NB4 (cell line): ENCODE data around the gene SERP2.
"Not testable (repeated sequence)": the region's sequence is repeated elsewhere in the genome, so short reads cannot be mapped to it uniquely, and the experiment has no call there.

Experiments
- DNase-seq: peaks from one replicate; pipeline ENCODE4 v3.0.0; 2010; ENCODE audit warnings: low read depth
- H3K4me3 ChIP-seq: one replicate; pipeline ENCODE4 v1.5.1; 2011; ENCODE audit warnings: mild to moderate bottlenecking, low read depth, low read length, moderate library complexity
- CTCF ChIP-seq: IDR thresholded peaks from one replicate; pipeline ENCODE4 v1.5.1; 2012; ENCODE audit warnings: low read depth, low read length
- MAX ChIP-seq: IDR thresholded peaks from 2 replicates; pipeline ENCODE4 v1.6.1; 2011; ENCODE audit warnings: low read depth, low read length
- MYC ChIP-seq: IDR thresholded peaks from 2 replicates; pipeline ENCODE4 v1.6.1; 2011; ENCODE audit warnings: low read depth, low read length
- POLR2A ChIP-seq: IDR thresholded peaks from 2 replicates; pipeline ENCODE4 v1.6.1; 2011; ENCODE audit warnings: mild to moderate bottlenecking; ENCODE audit not compliant: insufficient read length; ENCODE audit errors: extremely low read depth

Gene SERP2

DNA sequence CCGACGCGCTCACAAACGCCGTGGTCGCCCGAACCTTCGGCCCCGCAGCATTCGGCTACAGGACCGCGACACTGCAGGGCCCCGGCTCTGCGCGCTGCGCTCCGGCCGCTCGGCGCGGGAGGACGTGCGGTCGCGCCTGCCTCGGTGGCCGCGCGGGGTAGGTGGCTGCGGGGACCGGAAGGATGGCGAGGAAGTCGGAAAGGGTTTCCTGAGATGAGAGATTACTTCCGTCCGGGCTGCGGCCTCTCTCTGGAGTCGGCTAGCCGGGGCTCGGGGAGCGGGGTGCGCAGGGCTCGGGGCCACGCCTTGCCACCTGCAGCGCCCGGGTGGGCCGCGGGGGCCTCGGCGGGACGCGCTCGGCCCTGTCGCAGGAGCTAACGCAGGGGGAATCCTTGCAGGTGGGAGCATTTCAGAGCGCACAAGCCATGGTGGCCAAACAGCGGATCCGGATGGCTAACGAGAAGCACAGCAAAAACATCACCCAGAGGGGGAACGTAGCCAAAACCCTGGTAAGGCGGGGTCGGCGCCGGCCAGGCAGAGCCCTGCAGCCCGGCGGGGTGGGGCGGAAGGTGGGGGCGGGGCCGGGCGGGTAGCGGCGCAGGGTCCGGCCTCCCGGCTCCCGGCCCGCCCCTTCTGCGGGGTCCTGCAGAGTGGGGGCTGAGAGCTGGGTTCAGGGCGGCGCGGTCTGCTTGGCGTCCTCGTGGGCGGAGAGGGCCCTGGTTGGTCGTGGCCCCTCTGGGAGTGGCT, at the start of gene SERP2:
SERP2 (plus strand) TSS at position 224 of the 747 bp plus-strand sequence; CDS start at position 426, 202 bp downstream.
- no peak within 1 kb of the TSS for H3K4me3 ChIP-seq
- no peak for TF ChIP-seq MAX
- TF ChIP-seq MYC = no peak
- no peak for TF ChIP-seq CTCF
- no peak for TF ChIP-seq POLR2A
- no peak for DNase-seq

GRCh38 chr13:44326961-44327360, 46.7 kb upstream of the SERP2 start:
- H3K4me3 ChIP-seq = no peak overlapping the region
- DNase-seq = no peak
- no peak for TF ChIP-seq POLR2A
- no peak for TF ChIP-seq MAX
- no peak for TF ChIP-seq CTCF
- TF ChIP-seq MYC = no peak

DNA sequence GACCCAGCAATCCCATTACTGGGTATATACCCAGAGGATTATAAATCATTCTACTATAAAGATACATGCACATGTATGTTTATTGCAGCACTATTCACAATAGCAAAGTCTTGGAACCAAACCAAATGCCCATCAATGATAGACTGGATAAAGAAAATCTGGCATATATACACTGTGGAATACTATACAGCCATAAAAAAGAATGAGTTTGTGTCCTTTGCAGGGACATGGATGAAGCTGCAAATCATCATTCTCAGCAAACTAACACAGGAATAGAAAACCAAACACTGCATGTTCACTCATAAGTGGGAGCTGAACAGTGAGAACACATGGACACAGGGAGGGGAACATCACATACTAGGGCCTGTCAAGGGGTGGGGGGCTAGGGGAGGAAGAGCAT, 44.6 kb upstream of the SERP2 start:
- not testable (repeated sequence) for DNase-seq, H3K4me3 ChIP-seq

- TF ChIP-seq CTCF (no peak), MAX (no peak), MYC (no peak), POLR2A (no peak)
- DNase-seq = no peak
- H3K4me3 ChIP-seq = no peak overlapping the region
These were observed 43.6 kb upstream of the SERP2 start for GRCh38 chr13:44329909-44330545.

- no peak for TF ChIP-seq POLR2A
- TF ChIP-seq MYC = no peak
- no peak for TF ChIP-seq MAX
- no peak for TF ChIP-seq CTCF
- DNase-seq = peak; percentile 14
- H3K4me3 ChIP-seq = no peak overlapping the region
These were observed 42.2 kb upstream of the SERP2 start for GRCh38 chr13:44331446-44331845.

- TF ChIP-seq CTCF (no peak), POLR2A (no peak), MAX (no peak), MYC (no peak)
- DNase-seq = peak; percentile 71
- no peak overlapping the region for H3K4me3 ChIP-seq
These were observed 41.4 kb upstream of the SERP2 start for GRCh38 chr13:44331912-44332851.
